Raji (cell line): Measurements from ENCODE around the gene GRIK1.

Source experiments
- POLR2A ChIP-seq: IDR thresholded peaks from 2 replicates; pipeline ENCODE4 v1.6.1; 2011; ENCODE audit warnings: low read depth, low read length, control low read depth; ENCODE audit not compliant: insufficient read depth

The GRIK1 gene

DNA sequence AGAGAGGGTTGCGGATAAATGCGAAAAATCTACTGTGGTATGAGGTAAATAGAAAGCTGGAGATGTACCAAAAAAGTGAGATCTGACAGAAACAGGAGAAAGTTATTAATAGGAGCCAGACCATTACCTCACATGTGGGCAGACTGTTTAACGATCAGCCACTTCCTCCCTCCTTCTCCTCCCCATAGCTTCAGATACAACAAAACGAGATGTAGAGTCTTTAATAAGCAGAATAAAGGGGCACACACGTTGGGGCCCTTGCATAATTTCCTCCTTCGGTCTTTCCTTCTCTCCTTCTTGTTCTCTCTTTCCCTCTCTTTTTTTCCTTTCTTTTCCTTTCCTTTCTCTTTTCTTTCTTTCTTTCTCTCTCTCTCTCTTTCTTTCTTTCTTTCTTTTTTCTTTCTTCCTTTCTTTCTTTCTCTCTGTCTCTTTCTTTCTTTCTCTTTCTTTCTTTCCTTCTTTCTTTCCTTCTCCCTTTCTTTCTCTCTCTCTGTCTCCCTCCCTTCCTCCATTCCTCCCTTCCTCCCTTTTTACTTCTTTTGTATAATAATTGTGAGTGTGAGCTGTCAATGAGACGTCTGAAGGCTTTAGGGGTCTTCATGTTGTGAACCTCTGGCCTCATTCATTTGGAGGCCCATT, 242.1 kb downstream of the GRIK1 start:
- TF ChIP-seq POLR2A: no peak

GRCh38 chr21:29696937-29697336, 242.9 kb downstream of the GRIK1 start:
- TF ChIP-seq POLR2A: no peak

GRCh38 chr21:29691616-29692491, 247.9 kb downstream of the GRIK1 start:
- TF ChIP-seq POLR2A: no peak

DNA sequence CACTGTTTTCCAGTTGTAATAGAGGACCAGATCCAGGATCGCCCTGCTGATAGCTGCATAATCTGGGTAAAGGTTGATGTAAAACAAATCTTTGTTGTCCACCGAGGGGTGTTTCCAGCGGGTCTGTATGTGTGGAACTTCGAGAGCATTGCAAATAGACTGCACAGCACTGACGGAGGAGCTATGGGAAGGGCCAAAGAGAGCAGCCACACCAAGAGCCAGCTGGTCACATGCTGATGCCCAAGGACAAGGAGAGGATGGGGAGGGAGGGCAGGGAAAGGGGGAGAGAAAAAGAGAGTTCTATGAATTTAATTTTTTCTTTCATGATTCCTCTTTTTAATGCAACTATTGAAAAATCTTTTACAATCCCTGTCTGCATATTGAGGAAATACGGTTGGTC, 250.0 kb downstream of the GRIK1 start:
- TF ChIP-seq POLR2A: no peak

GRCh38 chr21:29684106-29684505, 255.7 kb downstream of the GRIK1 start:
- TF ChIP-seq POLR2A: no peak

- no peak for TF ChIP-seq POLR2A
These were observed 257.0 kb downstream of the GRIK1 start for GRCh38 chr21:29682800-29683199.

- no peak for TF ChIP-seq POLR2A
These were observed 259.5 kb downstream of the GRIK1 start for GRCh38 chr21:29680273-29680672.

GRCh38 chr21:29678626-29679025, 261.2 kb downstream of the GRIK1 start:
- no peak for TF ChIP-seq POLR2A

DNA sequence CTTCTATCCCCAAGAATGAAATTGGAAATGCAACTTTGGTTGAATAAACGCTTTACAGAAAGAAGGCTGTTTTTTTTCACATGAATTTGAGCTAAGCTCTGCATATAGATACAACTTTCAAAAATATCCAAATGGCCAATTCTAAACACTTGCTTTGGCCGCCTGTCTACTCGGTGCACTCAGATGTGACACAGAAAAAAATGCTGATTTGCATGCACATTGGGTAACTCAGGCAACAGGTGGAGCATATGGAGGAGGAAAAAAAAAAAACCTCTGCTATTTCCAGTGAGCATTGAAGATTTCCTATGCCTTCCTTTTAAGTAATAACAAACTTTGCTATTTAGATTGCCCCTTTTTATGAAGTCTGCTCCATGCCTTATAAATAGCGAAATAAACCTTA, 262.5 kb downstream of the GRIK1 start:
- TF ChIP-seq POLR2A: no peak

DNA sequence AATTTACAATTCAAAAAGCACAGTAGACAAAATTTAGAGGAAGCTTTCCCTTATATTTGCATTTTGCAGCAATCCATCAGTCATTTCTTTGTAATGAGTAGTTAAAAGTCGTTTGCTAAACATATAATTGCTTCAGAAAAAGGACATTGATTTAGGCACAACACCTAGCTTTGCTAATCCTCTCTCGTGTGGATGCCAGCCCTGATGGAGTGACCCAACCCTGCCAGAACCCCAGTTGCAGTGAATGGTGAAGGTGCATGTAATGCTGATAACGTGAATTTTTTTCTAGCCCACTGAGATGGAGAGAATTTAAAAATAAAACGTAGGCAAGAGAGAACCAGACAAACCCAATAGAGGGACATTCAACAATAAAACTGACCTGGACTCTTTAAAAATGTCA, 263.4 kb downstream of the GRIK1 start:
- no peak for TF ChIP-seq POLR2A

DNA sequence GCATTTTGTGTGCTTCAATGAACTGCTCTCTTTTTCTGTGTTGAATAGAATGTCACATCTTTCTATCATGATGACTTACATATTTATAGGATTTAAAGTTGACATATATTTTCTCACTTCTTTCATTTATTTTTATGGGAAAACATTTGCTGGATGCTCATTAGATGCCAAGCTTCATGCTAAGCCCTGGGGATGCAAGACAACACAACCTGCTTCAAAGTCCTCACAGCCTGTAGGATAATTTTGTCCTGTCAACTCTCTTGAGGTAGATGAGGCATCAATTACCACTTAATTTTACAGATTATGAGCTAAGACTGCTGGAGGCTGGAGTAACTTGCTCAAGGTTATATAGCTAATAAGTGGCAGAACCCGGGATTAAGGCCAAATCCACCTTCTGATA, 264.3 kb downstream of the GRIK1 start:
- TF ChIP-seq POLR2A: no peak

- TF ChIP-seq POLR2A: no peak
These were observed 265.5 kb downstream of the GRIK1 start for GRCh38 chr21:29674343-29674742.

- TF ChIP-seq POLR2A: no peak
These were observed 266.6 kb downstream of the GRIK1 start for GRCh38 chr21:29673096-29673610.

GRCh38 chr21:29671728-29672127, 268.1 kb downstream of the GRIK1 start:
- no peak for TF ChIP-seq POLR2A

GRCh38 chr21:29670228-29670627, 269.6 kb downstream of the GRIK1 start:
- TF ChIP-seq POLR2A: no peak

GRCh38 chr21:29669416-29669815, 270.4 kb downstream of the GRIK1 start:
- TF ChIP-seq POLR2A: no peak

GRCh38 chr21:29667651-29668050, 272.1 kb downstream of the GRIK1 start:
- TF ChIP-seq POLR2A: no peak

- no peak for TF ChIP-seq POLR2A
These were observed 275.2 kb downstream of the GRIK1 start for GRCh38 chr21:29664615-29665014.
